ENCODE data around the gene WT1.

The WT1 gene

DNA sequence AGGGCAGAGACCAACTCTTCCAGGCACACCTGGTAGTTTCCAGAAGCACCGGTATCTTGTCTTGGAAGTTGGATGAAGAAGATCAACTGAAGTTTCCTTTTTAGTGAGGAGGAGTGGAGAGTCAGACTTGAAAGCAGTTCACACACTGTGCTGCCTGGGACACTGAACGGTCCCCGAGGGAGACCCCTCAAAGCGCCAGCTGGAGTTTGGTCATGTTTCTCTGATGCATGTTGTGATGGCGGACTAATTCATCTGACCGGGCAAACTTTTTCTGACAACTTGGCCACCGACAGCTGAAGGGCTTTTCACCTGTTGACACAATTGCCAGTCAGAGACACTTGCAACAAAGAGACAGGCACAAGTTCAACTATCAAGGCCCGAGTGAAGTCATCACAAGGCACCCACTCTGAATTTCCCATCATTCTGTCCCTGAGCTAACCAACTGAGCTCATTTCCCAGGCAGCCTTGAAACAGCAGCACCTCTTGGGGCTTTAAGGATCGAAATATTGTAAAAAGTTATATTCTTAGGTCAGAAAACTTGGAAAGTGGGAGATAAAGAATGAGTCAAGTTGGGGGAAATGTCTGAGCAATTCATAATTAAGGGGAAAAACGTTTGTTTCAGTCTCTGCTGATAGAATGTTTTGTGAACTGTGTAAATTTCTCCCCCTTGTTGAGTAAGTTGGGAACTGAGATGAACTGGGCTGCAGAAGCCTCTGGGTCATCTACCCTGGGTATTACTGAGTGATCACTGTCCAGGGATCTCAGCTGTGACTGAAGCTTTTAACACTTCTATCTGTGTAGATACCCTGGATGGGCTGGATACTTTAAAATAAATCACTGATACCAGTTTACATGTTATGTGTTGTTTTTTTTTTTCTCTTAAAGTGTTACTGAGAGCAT lies 46.2 kb downstream of the WT1 start:
- peaks cover 45% of the 10 kb centered on the region for H3K4me1 Mint-ChIP-seq
- peaks cover 4% of the 10 kb centered on the region for H3K27me3 Mint-ChIP-seq (ENCODE audit: low read depth)

DNA sequence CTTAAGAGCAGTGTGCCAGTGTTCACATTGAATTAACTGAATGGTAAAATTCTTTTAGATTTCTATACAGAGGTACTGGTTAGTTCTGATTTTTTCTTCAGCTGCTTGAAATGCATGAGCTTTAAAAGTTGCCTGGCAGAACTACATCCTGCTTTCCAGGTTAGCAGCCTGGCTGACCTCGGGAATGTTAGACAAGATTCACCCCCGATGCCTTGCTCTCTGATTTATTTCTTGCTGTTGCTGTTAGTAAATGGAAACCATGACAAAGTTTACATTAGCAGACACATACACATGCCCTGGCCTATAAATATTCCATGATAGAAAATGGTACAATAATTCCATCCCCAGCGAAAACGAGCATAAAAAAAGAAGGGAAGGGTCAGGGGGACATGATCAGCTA lies 47.0 kb downstream of the WT1 start:
- H3K4me3 Mint-ChIP-seq, result no peak overlapping the region

More for the DNA sequence above, 46.2 kb downstream of the WT1 start:
- no peaks in the 10 kb centered on the region for H3K9me3 Mint-ChIP-seq
- no peak overlapping the region for H3K4me3 Mint-ChIP-seq
- peak overlapping the region; percentile 40 to 67 (median 58) for H3K27ac Mint-ChIP-seq
- H3K36me3 Mint-ChIP-seq (ENCODE audit: low read depth), result peaks cover 94% of the 10 kb centered on the region
- TF ChIP-seq, protein P1, sequence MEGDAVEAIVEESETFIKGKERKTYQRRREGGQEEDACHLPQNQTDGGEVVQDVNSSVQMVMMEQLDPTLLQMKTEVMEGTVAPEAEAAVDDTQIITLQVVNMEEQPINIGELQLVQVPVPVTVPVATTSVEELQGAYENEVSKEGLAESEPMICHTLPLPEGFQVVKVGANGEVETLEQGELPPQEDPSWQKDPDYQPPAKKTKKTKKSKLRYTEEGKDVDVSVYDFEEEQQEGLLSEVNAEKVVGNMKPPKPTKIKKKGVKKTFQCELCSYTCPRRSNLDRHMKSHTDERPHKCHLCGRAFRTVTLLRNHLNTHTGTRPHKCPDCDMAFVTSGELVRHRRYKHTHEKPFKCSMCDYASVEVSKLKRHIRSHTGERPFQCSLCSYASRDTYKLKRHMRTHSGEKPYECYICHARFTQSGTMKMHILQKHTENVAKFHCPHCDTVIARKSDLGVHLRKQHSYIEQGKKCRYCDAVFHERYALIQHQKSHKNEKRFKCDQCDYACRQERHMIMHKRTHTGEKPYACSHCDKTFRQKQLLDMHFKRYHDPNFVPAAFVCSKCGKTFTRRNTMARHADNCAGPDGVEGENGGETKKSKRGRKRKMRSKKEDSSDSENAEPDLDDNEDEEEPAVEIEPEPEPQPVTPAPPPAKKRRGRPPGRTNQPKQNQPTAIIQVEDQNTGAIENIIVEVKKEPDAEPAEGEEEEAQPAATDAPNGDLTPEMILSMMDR (IDR thresholded peaks at IDR 0.05; ENCODE audit: unreplicated experiment in 3 of 3), result no peak

DNA sequence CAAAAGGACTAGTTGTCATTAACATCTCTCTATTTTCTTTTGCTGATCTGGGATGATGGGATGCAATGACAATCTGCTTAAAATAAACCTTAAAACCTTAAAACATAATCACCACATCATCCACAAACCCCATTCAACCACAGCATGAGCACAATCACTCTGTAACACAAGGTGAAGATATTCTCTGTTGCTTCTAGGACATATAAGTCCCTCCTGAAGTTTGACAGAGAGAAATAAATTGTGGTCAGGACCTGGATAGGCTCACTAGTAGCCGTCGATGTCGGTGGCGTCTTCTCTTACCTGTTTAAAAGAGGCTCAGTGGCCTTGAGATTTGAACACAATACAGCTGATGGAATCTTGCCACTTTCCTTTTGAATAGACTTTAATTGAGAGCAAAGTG lies 47.9 kb downstream of the WT1 start:
- TF ChIP-seq, protein P1 (IDR thresholded peaks at IDR 0.05; ENCODE audit: unreplicated experiment in 3 of 3), result no peak
- Mint-ChIP-seq H3K36me3 (ENCODE audit: low read depth) (peaks cover 93% of the 10 kb centered on the region), H3K27ac (peak overlapping the region in 2 of 3 experiments; percentile 42 to 56), H3K4me1 (peaks cover 45% of the 10 kb centered on the region), H3K9me3 (no peaks in the 10 kb centered on the region), H3K4me3 (no peak overlapping the region), H3K27me3 (ENCODE audit: low read depth) (peaks cover 3% of the 10 kb centered on the region)

More for the DNA sequence above, 47.0 kb downstream of the WT1 start:
- TF ChIP-seq, protein P1 (IDR thresholded peaks at IDR 0.05; ENCODE audit: unreplicated experiment in 3 of 3), result no peak
- Mint-ChIP-seq H3K4me1 (peaks cover 45% of the 10 kb centered on the region), H3K9me3 (no peaks in the 10 kb centered on the region), H3K27ac (peak overlapping the region; percentile 32 to 67 (median 40)), H3K27me3 (ENCODE audit: low read depth) (peaks cover 3% of the 10 kb centered on the region), H3K36me3 (ENCODE audit: low read depth) (peaks cover 95% of the 10 kb centered on the region)

DNA sequence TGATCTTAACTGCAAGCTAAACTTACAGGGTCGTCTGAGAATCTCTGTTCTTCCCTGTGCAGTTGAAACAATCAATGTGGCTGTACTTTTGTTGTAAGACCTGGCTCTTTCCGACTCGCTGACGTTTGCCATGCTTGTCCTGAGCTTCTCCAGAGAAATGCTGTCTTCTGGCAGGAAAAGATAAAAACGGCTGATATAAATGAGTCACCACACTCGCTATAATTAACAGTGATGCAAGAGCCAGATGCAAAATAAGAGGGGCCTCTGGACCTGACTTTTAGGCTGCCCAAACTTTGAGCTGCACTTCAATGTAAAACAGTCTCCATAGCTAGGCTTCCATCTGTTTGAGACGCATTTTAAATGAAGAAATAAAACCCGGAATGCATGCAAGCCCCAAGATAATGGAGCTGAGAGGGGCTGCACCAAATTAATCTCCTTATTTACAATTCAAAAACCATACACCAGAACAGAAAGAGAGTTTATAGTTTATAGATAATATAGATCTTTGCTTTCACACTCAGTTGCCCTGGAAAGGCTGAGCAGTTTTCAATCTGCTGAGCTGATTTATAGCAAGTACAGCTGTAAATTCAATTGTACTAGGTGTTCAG lies 48.5 kb downstream of the WT1 start:
- Mint-ChIP-seq H3K4me3 (no peak overlapping the region), H3K27ac (peak overlapping the region in 2 of 3 experiments; percentile 42 to 56), H3K4me1 (peaks cover 45% of the 10 kb centered on the region), H3K9me3 (no peaks in the 10 kb centered on the region), H3K36me3 (ENCODE audit: low read depth) (peaks cover 89% of the 10 kb centered on the region), H3K27me3 (ENCODE audit: low read depth) (peaks cover 3% of the 10 kb centered on the region)
- TF ChIP-seq, protein P1 (IDR thresholded peaks at IDR 0.05; ENCODE audit: unreplicated experiment in 3 of 3), result no peak

DNA sequence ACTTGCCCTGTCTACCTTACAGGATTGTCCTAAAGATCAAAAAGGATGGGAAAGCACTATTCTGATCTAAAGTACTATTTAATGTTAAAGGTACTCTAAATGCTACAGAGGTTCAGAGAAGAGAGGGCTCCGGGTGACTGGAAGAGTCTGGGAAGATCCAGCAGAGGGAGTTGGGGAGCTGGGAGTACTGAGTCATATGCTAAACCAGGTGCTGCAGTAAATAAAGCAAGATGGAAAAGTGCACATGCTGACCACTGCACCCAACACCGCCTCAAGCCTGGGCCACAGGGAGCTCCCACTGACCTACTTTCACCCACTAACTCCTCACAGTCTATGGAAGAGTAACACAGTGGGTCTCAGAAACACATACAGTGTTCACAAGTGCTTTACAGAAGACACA lies 49.3 kb downstream of the WT1 start:
- Mint-ChIP-seq H3K36me3 (ENCODE audit: low read depth) (peaks cover 83% of the 10 kb centered on the region), H3K4me3 (no peak overlapping the region), H3K27me3 (ENCODE audit: low read depth) (peaks cover 3% of the 10 kb centered on the region), H3K9me3 (no peaks in the 10 kb centered on the region), H3K27ac (peak overlapping the region in 2 of 3 experiments; percentile 46 to 56), H3K4me1 (peaks cover 45% of the 10 kb centered on the region)
- TF ChIP-seq, protein P1 (IDR thresholded peaks at IDR 0.05; ENCODE audit: unreplicated experiment in 3 of 3), result peak; percentile 18 to 26 (median 26)

Data from nephron (organoid).